ENCODE measurements around the gene NOLC1.

Gene NOLC1

DNA sequence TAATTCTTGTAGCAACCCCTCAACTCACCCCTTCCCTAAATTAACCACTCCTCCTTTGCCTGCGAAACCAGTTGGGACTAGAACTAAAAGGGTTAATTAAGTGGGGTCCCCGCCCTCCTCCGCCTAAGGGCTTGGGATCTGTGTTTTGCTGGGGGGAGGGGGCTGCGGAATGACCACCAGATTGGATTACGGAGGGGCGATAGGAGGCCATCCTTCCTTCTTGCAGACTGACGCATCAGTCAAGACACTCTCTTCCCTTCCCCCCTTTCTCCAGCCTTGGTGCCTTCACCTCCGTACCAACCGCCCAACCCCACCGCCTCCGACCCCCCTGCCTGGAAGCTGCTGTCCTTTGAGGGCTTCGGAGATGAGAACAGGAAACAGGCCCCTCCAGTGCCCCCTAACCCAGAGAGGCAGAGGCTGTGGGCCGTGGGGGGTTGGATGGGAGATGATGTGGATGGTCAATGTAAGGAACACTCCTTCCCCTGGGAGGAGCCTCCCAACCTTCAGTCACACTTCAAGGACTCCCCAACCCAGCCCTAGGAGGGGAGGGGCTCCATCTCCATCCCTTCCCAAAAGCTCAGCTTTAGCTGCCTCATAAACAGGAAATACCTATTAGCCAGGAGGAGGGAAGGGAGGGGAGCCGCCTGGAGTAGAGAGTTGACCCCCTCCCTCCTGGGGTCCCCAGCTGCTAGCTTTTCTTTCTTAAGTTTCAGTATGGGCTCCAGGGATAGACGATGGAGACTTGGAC is 31.0 kb upstream of the NOLC1 start:
- TF ChIP-seq EP300 (IDR thresholded peaks at IDR 0.05; ENCODE audit: borderline replicate concordance) = no peak; the same call in 1 of the 2 replicates
- 0 out of 2 replicates have a peak, but pooled peaks have one; percentile 43 for TF ChIP-seq ZBTB7A (IDR thresholded peaks at IDR 0.05; ENCODE audit: low read depth)
- TF ChIP-seq MAX (IDR thresholded peaks at IDR 0.05) = 0 out of 2 replicates have a peak, but pooled peaks have one; percentile 13
- no peak for TF ChIP-seq RAD21 (IDR thresholded peaks at IDR 0.05; ENCODE audit: low read depth)
- TF ChIP-seq NFIC (IDR thresholded peaks at IDR 0.05) = no peak
- no peak; the same call in 1 of the 2 replicates for TF ChIP-seq TCF12 (IDR thresholded peaks at IDR 0.05; ENCODE audit: low read depth)
- TF ChIP-seq FOXM1 (IDR thresholded peaks at IDR 0.05; ENCODE audit: borderline replicate concordance, low read depth) = no peak
- no peak for TF ChIP-seq CREB1 (IDR thresholded peaks at IDR 0.05; ENCODE audit: low read depth)
- TF ChIP-seq, protein P1, sequence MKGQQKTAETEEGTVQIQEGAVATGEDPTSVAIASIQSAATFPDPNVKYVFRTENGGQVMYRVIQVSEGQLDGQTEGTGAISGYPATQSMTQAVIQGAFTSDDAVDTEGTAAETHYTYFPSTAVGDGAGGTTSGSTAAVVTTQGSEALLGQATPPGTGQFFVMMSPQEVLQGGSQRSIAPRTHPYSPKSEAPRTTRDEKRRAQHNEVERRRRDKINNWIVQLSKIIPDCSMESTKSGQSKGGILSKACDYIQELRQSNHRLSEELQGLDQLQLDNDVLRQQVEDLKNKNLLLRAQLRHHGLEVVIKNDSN (IDR thresholded peaks at IDR 0.05) = no peak
- no peak for TF ChIP-seq CEBPB (IDR thresholded peaks at IDR 0.05)

GRCh38 chr10:102121739-102122372 is 30.3 kb upstream of the NOLC1 start:
- no peak for TF ChIP-seq MAX (IDR thresholded peaks at IDR 0.05)

- no peak for TF ChIP-seq CEBPB (IDR thresholded peaks at IDR 0.05)
- TF ChIP-seq RAD21 (IDR thresholded peaks at IDR 0.05; ENCODE audit: low read depth) = no peak
- TF ChIP-seq TEAD4 (IDR thresholded peaks at IDR 0.05) = no peak
- no peak for TF ChIP-seq REST (IDR thresholded peaks at IDR 0.05; ENCODE audit: low read depth)
- no peak for TF ChIP-seq ZBTB7A (IDR thresholded peaks at IDR 0.05; ENCODE audit: low read depth)
- no peak for TF ChIP-seq EGR1 (IDR thresholded peaks at IDR 0.05)
- TF ChIP-seq FOXM1 (IDR thresholded peaks at IDR 0.05; ENCODE audit: borderline replicate concordance, low read depth) = no peak
- TF ChIP-seq YY1 (IDR thresholded peaks at IDR 0.05; ENCODE audit: low read depth) = no peak
- no peak for TF ChIP-seq EP300 (IDR thresholded peaks at IDR 0.05; ENCODE audit: borderline replicate concordance)
- TF ChIP-seq, protein P1 (IDR thresholded peaks at IDR 0.05) = no peak
- TF ChIP-seq MAX (IDR thresholded peaks at IDR 0.05) = no peak
- TF ChIP-seq NFIC (IDR thresholded peaks at IDR 0.05) = no peak
- no peak for TF ChIP-seq TCF12 (IDR thresholded peaks at IDR 0.05; ENCODE audit: low read depth)
- TF ChIP-seq CREB1 (IDR thresholded peaks at IDR 0.05; ENCODE audit: low read depth) = no peak
- no peak for TF ChIP-seq TAF1 (IDR thresholded peaks at IDR 0.05; ENCODE audit: low read depth)
These were observed 29.7 kb upstream of the NOLC1 start for GRCh38 chr10:102122450-102122849.

GRCh38 chr10:102123223-102123622 is 29.0 kb upstream of the NOLC1 start:
- TF ChIP-seq TEAD4 (IDR thresholded peaks at IDR 0.05) = no peak

- TF ChIP-seq EP300 (IDR thresholded peaks at IDR 0.05; ENCODE audit: borderline replicate concordance) (no peak), TAF1 (IDR thresholded peaks at IDR 0.05; ENCODE audit: low read depth) (no peak), CEBPB (IDR thresholded peaks at IDR 0.05) (no peak), CREB1 (IDR thresholded peaks at IDR 0.05; ENCODE audit: low read depth) (no peak), YY1 (IDR thresholded peaks at IDR 0.05; ENCODE audit: low read depth) (no peak), FOXM1 (IDR thresholded peaks at IDR 0.05; ENCODE audit: borderline replicate concordance, low read depth) (no peak), ZBTB7A (IDR thresholded peaks at IDR 0.05; ENCODE audit: low read depth) (no peak), EGR1 (IDR thresholded peaks at IDR 0.05) (no peak), MAX (IDR thresholded peaks at IDR 0.05) (no peak), TCF12 (IDR thresholded peaks at IDR 0.05; ENCODE audit: low read depth) (no peak), NFIC (IDR thresholded peaks at IDR 0.05) (no peak), RAD21 (IDR thresholded peaks at IDR 0.05; ENCODE audit: low read depth) (no peak), TEAD4 (IDR thresholded peaks at IDR 0.05) (no peak)
- TF ChIP-seq, protein P1 (IDR thresholded peaks at IDR 0.05) = no peak
These were observed 20.7 kb upstream of the NOLC1 start for GRCh38 chr10:102131286-102132170.

GRCh38 chr10:102132193-102132562 is 20.0 kb upstream of the NOLC1 start:
- no peak for TF ChIP-seq NFIC (IDR thresholded peaks at IDR 0.05)
- TF ChIP-seq FOXM1 (IDR thresholded peaks at IDR 0.05; ENCODE audit: borderline replicate concordance, low read depth) = no peak
- no peak for TF ChIP-seq CEBPB (IDR thresholded peaks at IDR 0.05)
- TF ChIP-seq TEAD4 (IDR thresholded peaks at IDR 0.05) = no peak

Data from Ishikawa (cell line).